SK-N-SH treated with all-trans-retinoic acid at 6 μM for 48 hours (cell line): Measurements from ENCODE around the gene GADD45B.

Experiments
- OSR1 ChIP-seq: fragments of 250-450 bp; sonication (Bioruptor Pico); IDR thresholded peaks from 2 replicates; pipeline ENCODE4 v1.8.0; 2022; ENCODE audit warnings: moderate library complexity, mild to moderate bottlenecking, inconsistent platforms
- POU6F1 ChIP-seq: fragments of 250-450 bp; sonication (Bioruptor Pico); IDR thresholded peaks from 2 replicates; pipeline ENCODE4 v1.8.0; 2021; ENCODE audit warnings: low read depth, mild to moderate bottlenecking, moderate library complexity, borderline replicate concordance
- TOX ChIP-seq: fragments of 250-450 bp; sonication (Bioruptor Pico); IDR thresholded peaks from 2 replicates; pipeline ENCODE4 v1.8.0; 2021; ENCODE audit warnings: mild to moderate bottlenecking, moderate library complexity, borderline replicate concordance
- ZNF565 ChIP-seq: fragments of 450-650 bp; formaldehyde crosslinking; conservative IDR thresholded peaks from 2 replicates; pipeline ENCODE4 v1.5.0; 2020; ENCODE audit warnings: low read depth, mild to moderate bottlenecking, moderate library complexity
- TF ChIP-seq, protein P1 (sequence below): fragments of 250-450 bp; sonication (Bioruptor Pico); IDR thresholded peaks from 2 replicates; pipeline ENCODE4 v1.8.0; 2020; ENCODE audit warnings: mild to moderate bottlenecking, moderate library complexity, borderline replicate concordance

GRCh38 chr19:2434721-2435265, 41.1 kb upstream of the GADD45B start:
- TF ChIP-seq, protein P1, sequence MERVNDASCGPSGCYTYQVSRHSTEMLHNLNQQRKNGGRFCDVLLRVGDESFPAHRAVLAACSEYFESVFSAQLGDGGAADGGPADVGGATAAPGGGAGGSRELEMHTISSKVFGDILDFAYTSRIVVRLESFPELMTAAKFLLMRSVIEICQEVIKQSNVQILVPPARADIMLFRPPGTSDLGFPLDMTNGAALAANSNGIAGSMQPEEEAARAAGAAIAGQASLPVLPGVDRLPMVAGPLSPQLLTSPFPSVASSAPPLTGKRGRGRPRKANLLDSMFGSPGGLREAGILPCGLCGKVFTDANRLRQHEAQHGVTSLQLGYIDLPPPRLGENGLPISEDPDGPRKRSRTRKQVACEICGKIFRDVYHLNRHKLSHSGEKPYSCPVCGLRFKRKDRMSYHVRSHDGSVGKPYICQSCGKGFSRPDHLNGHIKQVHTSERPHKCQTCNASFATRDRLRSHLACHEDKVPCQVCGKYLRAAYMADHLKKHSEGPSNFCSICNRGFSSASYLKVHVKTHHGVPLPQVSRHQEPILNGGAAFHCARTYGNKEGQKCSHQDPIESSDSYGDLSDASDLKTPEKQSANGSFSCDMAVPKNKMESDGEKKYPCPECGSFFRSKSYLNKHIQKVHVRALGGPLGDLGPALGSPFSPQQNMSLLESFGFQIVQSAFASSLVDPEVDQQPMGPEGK (CRISPR knock-in tag): no peak
- TF ChIP-seq TOX (no peak), POU6F1 (CRISPR knock-in tag) (no peak), ZNF565 (no peak), OSR1 (CRISPR knock-in tag) (no peak)
